ENCODE results near the gene MORN1.

MORN1 gene

GRCh38 chr1:2351723-2352122 lies 39.6 kb downstream of the MORN1 start:
- Histone ChIP-seq H3K27ac (replicated peaks) (no peak overlapping the region), H3K4me3 (replicated peaks; ENCODE audit: insufficient read depth, low read length) (no peak overlapping the region), H3K27me3 (ENCODE audit: insufficient read depth, poor library complexity, severe bottlenecking) (no peaks in the 10 kb centered on the region)
- no peak for DNase-seq (ENCODE audit: low read depth in 1 of 2, low spot score in 1 of 2)
- no peak for TF ChIP-seq REST (IDR thresholded peaks at IDR 0.05; ENCODE audit: insufficient replicate concordance, low read depth)

DNA sequence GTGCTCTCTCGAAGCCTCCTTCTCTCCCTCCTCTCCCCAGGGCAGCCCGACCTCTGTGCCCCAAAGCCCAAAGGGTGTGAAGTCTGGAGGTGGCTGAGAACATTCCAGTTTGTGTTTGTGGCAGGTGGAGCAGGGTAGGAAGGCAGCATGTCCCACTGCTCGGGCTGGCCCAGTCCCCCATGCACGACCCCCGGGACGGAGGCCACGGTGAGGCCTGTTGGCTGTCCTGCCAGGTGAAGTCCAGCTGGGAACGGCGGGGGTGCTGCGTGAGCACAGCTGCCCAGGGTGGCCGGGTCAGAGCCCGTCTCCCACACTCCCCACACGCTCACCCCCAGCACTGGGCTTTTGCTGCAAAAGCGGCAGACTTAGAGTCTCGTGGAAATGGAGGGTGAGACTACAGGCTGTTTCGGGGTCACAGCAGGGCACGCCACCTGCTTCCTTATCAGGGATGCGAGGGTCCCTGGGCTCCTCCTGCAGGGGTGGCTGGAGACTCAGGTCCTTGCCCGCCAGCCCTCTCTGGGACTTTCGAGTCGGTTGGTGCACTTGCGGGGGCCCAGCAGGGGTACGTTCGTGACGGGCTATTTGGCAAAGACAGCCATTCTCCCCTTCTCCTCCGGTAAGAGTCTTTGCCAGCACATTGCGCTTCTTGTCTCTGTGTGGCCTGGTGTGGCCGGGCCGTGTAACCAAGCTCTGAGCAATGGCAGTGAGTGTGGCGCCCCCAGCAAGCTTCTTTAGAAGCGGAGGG lies 40.3 kb downstream of the MORN1 start:
- no peak for TF ChIP-seq SPI1 (IDR thresholded peaks at IDR 0.05; ENCODE audit: borderline replicate concordance, low read depth)
- TF ChIP-seq, protein P1, sequence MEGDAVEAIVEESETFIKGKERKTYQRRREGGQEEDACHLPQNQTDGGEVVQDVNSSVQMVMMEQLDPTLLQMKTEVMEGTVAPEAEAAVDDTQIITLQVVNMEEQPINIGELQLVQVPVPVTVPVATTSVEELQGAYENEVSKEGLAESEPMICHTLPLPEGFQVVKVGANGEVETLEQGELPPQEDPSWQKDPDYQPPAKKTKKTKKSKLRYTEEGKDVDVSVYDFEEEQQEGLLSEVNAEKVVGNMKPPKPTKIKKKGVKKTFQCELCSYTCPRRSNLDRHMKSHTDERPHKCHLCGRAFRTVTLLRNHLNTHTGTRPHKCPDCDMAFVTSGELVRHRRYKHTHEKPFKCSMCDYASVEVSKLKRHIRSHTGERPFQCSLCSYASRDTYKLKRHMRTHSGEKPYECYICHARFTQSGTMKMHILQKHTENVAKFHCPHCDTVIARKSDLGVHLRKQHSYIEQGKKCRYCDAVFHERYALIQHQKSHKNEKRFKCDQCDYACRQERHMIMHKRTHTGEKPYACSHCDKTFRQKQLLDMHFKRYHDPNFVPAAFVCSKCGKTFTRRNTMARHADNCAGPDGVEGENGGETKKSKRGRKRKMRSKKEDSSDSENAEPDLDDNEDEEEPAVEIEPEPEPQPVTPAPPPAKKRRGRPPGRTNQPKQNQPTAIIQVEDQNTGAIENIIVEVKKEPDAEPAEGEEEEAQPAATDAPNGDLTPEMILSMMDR (IDR thresholded peaks at IDR 0.05; ENCODE audit: insufficient read depth, low read length) = no peak
- no peak for TF ChIP-seq REST (IDR thresholded peaks at IDR 0.05; ENCODE audit: insufficient replicate concordance, low read depth)
- no peak for TF ChIP-seq POLR2AphosphoS5 (IDR thresholded peaks at IDR 0.05; ENCODE audit: low read depth)
- TF ChIP-seq GABPA (IDR thresholded peaks at IDR 0.05; ENCODE audit: low read depth) = no peak
- Histone ChIP-seq H3K27ac (replicated peaks) (no peak overlapping the region), H3K27me3 (ENCODE audit: insufficient read depth, poor library complexity, severe bottlenecking) (no peaks in the 10 kb centered on the region), H3K4me3 (replicated peaks; ENCODE audit: insufficient read depth, low read length) (no peak overlapping the region)
- no peak for DNase-seq (ENCODE audit: low read depth in 1 of 2, low spot score in 1 of 2)

- H3K27me3 ChIP-seq (ENCODE audit: insufficient read depth, poor library complexity, severe bottlenecking) = no peaks in the 10 kb centered on the region
- DNase-seq (ENCODE audit: low read depth in 1 of 2, low spot score in 1 of 2) = no peak
- no peak overlapping the region for H3K27ac ChIP-seq (replicated peaks)
- H3K4me3 ChIP-seq (replicated peaks; ENCODE audit: insufficient read depth, low read length) = no peak overlapping the region
- TF ChIP-seq POLR2AphosphoS5 (IDR thresholded peaks at IDR 0.05; ENCODE audit: low read depth) = no peak
- TF ChIP-seq GABPA (IDR thresholded peaks at IDR 0.05; ENCODE audit: low read depth) = no peak
- TF ChIP-seq SPI1 (IDR thresholded peaks at IDR 0.05; ENCODE audit: borderline replicate concordance, low read depth) = no peak
- TF ChIP-seq REST (IDR thresholded peaks at IDR 0.05; ENCODE audit: insufficient replicate concordance, low read depth) = no peak
- TF ChIP-seq, protein P1 (IDR thresholded peaks at IDR 0.05; ENCODE audit: insufficient read depth, low read length) = no peak
These were observed 40.9 kb downstream of the MORN1 start for GRCh38 chr1:2350501-2350900.

Data from HL-60 (cell line).